ENCODE results near the gene DCTPP1. TPM values are rescaled to one million over a fixed set of nuclear protein-coding genes. Genes with fewer than 3 reads are reported as not detected.
A peak's percentile ranks its signal among the peaks of the same experiment; 100 is the strongest.

DCTPP1 gene
- total RNA-seq, 1 donor from 2014 or later: 37.5 TPM

DNA sequence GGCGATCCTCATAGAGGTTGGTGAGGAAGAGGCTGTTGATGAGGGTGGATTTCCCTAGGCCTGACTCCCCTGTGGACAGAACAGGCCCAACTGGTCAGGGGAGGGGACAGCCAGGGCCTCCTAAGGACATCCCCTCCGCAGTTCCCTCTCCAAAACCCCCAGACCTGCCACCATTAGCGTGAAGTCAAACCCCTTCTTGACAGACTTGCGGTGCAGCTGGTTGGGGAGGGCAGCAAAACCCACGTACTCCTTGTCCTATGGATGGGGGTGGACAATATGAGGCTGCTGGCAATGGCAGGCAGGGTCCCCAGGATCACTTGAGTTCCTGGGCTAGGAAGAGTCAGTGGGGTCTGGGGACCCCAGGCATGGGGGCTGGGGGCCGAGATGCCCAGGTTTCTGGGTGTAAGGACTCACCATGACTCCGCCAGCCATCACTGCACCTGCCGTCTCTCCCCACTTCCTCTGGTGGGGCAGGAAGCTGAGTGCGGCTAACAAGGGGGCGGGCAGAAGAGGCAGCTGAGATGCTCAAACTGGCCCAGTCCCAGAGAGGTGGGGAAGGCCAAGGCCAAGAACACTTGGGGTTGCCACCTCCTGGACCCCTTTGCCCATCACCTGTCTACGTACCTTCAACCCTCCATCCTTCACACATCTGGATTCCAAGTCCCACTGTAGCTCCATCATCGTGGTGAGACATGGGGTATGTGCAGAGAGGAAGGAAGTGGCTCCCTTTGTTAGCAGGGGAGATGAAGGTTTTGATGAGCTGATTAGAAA, 47.5 kb downstream of the DCTPP1 start, which contains the start of gene SEPTIN1:
SEPTIN1 (minus strand) TSS at position 451 of the 771 bp plus-strand sequence; CDS start at position 432, 19 bp downstream.
- DNase-seq (ENCODE audit: low read depth, low spot score): no peak

DNA sequence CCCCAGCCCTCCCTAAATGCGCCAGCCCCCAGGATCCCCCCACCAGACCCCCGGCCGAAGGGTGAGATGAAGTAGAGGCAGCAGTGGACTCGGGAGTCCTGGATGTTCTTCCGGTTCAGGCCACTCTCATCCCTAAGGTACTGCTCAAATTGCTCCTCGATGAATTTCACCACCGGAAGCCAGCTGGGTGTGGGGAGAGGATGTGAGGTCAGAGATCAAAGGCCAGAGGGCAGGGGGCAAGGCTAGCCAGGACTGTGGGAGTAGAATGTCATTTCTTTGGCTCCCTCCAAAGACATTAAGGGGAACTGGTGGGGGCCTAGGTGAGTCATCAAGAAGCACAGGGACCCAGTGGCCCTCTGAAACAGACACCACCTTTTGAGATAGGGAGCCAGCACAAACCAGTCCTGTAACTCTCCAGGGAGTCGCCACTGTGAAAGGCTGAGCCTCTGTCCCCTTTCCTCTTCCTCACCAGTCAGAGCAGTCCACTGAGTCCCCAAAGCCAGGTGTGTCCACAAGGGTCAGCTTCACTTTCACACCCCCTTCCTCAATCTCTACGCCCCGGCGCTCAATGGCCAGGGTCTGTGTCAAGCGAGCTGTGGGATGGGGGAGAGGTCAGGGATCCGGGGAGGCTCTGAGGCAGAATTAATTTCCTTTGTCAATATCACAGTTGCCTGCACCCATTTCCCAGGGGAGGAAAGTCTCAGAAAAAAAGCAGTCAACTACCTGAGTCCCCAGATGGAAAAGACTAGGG, 48.4 kb downstream of the DCTPP1 start:
- no peak for DNase-seq (ENCODE audit: low read depth, low spot score)

DNA sequence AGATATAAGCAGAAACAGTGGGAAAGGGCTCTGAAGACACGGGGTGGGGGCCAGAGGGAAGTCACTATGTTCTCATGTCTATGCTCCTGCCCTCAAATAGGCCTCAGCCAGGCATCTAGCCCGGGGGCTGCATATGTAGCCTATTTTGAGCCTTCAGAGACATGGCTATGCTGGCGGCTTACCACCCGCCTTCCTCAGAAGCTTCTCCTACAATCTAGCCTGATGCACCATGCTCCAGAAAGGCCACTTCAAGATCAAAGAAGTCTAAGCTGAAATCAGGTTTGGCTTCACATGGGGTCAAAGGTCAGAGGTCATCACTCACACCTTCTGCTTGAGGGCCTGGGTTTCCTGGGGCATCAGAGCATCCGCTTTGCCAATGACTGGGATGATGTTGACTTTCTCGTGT, 49.0 kb downstream of the DCTPP1 start:
- no peak for DNase-seq (ENCODE audit: low read depth, low spot score)

DNA sequence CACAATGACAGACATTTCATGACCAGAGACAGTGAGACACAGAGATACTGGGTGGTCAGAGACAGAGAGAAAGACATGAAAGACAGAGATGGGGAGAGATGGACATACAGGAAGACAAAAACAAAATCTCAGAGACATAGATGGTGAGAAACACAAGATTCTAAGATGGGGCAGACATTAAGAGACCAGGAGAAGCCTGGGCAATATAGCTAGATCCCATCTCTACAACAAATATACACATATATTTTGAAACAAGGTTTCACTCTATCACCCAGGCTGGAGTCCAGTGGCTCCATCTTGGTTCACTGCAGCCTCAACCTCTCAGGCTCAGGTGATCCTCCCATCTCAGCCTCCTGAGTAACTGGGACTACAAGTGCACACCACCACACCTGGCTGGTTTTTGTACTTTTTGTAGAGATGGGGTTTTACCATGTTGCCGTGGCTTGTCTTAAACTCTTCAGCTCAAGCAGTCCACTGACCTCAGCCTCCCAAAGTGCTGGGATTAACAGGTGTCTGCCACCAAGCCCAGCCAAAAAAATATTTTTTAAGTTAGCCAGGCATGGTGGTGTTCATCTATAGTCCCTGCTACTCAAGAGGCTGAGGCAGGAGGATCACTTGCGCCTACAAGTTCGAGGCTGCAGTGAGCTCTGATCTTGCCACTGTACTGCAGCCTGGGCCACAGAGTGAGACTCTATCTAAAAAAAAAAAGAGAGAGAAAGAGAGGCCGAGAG, 49.6 kb downstream of the DCTPP1 start:
- DNase-seq (ENCODE audit: low read depth, low spot score): no peak

DNA sequence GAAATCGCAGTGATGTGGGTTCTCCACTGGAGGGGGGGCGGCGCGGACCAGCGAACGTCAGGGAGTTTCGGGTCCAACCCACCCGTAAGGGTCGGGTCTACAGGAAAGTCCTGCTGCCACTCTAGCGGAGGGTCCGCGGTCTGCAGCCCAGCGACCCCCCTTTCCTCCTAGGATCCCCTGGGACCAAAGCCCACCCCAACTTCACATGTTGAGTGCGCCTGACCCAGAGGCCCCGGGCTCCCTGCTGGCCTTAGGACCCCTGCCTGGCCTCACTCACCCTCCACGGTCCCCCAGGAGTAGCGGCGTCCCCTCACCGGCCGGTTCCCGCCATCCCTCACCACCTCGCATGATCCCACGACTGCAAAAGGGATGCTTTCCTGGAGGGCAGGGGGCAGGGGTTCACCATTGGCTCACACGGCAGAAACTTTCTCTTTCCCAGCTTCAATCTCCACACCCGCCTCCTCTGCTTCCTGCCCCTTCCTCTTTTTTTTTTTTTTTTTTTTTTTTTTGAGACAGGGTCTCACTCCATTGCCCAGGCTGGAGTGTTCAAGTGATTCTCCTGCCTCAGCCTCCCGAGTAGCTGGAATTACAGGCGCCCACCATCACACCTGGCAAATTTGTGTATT, 50.6 kb downstream of the DCTPP1 start:
- DNase-seq (ENCODE audit: low read depth, low spot score): no peak

DNA sequence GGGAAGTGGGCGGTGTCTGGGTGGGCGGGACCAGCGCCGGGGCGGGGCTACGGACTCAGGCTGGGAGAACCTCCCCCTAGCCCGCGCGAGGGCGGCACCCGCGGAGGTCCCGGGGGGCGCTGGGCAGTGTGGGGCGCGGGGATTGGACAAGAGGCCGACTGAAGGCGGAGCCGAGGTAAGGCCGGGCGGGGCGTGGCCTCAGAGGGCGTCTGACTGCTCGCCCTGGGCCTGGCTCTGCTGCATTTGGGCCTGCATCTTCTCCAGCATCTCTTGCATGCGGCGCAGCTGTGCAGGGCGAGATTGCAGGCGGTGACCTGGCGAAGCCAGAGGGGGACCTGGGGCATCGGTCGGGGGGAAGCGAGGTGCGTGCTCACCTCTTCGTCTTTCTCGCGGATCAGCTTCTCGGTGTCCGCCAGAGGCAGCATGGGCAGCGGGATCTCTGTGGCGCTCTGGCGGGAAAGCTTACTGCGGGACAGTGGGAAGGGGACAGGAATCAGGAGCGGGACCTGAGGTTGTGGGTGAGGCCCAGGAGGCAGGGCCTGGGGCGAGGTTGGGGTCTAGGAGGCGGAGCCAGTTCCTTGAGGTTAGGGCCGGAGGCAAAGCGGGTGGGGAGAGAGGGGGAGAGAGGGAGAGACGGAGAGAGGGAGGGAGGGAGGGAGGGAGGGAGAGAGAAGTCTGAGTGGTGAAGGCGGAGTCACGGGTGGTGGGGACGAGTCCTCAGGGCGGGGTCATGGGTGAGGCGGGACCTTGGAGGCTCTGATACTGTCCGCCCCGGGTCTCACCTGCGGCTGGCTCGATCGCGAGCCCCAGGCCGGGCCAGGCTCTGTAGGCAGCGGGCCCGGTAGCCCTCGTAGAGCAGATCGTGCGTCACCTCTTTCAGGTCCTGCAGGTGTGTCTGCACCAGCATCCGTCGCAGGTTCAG, 51.3 kb downstream of the DCTPP1 start:
- DNase-seq (ENCODE audit: low read depth, low spot score): peak; percentile 91

DNA sequence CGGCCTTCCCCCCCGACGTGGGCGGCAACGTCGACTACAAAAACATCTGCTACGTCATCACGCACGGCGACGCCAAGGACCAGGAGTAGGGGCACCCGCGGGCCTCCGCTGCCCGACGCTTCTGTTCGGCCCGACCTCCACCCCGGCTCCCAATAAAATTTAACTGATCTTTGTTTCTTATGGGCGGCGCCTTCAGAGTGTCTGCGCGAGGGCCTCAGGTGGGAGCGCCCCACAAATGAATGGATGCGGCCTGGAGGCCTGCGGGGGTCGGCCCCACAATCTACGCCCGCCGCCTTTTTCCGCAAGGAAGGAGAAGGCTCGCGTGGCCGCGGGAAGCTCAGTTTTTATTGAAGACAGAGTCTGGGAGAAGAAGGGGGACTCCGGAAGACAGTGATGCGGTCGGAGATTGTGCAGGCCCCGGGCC, 52.0 kb downstream of the DCTPP1 start:
- DNase-seq (ENCODE audit: low read depth, low spot score): peak; percentile 76

DNA sequence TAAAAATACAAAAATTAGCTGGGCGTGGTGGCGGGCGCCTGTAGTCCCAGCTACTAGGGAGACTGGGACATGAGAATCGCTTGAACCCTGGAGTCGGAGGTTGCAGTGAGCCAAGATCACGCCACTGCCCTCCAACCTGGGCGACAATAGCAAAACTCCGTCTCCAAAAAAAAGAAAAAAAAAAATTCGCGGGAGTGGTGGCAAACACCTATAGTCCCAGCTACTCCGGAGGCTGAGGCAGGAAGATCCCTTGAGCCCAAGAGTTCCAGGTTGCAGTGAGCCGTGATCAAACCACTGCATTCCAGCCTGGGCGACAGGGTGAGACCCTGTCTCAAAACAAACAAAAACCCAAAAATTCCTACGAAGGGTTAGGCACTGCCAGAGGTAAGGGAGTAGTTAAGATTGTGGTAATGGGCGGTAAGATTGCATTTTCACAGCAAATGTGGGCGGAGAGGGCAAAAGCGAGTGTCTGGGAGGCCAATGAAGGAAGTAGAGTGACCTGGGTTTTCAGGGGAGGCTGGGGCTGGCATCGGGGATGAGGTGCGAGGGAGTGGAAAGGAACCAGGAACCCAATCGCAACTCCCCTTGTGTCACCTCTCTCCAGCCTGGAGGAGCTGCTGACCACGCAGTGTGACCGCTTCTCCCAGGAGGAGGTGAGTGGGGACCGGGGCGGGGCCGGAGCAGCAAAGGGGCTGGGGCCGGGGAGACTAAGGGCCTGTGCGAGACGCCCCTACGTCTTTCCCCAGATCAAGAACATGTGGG, 52.6 kb downstream of the DCTPP1 start:
- DNase-seq (ENCODE audit: low read depth, low spot score): no peak

DNA sequence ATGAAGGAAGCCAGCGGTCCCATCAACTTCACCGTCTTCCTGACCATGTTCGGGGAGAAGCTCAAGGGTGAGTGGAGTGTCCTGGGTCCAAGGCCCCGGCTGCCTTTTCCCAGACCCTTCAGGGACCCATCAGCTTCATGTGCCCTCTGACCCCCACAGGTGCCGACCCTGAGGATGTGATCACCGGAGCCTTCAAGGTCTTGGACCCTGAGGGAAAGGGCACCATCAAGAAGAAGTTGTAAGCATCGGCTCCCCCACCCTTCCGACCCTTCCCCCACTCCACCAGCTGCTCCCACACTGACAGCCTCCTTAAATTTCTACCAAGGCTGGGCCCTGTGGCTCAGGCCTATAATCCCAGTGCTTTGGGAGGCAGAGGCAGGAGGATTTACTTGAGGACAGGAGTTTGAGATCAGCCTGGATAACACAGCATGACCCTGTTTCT, 53.3 kb downstream of the DCTPP1 start:
- no peak for DNase-seq (ENCODE audit: low read depth, low spot score)

DNA sequence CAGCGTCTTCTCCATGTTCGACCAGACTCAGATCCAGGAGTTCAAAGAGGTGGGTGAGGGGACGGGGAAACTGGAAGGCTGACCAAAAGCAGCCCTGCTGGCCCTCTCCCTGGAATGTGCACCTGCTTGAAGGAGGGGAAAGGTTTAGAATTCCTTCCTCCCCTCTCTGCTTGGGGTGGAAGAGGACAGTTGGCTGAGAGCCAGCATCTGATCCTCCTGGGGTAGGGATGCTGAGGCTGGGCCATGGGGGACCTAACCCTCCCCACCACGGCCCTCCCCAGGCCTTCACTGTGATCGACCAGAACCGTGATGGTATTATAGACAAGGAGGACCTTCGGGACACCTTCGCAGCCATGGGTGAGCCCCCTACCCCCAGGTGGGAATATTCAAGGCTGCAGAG, 54.0 kb downstream of the DCTPP1 start:
- no peak for DNase-seq (ENCODE audit: low read depth, low spot score)

DNA sequence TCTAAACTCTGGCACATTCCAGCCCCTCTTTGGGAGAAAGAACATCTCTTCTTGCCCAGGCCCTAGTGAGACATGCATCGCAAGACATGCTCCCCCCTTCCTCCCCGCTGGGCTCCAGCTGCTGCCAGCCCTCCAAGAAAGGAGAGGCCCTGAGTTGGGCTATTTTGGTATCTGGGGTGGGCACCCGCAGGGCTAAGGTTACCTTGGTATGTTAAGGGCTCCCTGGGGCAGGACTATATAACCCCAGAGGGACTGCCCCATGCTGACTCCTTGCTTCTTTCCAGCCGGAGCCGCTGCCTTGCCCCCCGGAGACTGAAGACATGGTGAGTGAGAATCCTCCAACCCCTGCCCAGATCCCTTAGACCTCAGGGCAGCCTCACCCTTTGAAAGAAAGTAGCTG, 55.3 kb downstream of the DCTPP1 start, which contains the start of gene MYL11:
MYL11 (plus strand) TSS at position 265 of the 400 bp plus-strand sequence; CDS start at position 321, 56 bp downstream.
- no peak for DNase-seq (ENCODE audit: low read depth, low spot score)

Other genes starting within 250 kb of the DCTPP1 start
- 1.8 and 2.0 TPM in 2 replicates for gene CORO1A, start 246.4 kb downstream of the DCTPP1 start, total RNA-seq
- 19.9 and 25.6 TPM in 2 replicates for gene BOLA2B, start 236.4 kb downstream of the DCTPP1 start, total RNA-seq
- 30.5 and 55.9 TPM in 2 replicates for gene SLX1A, start 236.2 kb downstream of the DCTPP1 start, total RNA-seq
- 1.6 and 2.5 TPM in 2 replicates for gene SULT1A3, start 230.8 kb downstream of the DCTPP1 start, total RNA-seq
- 0.46 and 1.4 TPM in 2 replicates for gene NPIPB13, start 181.6 kb downstream of the DCTPP1 start, total RNA-seq
- gene CD2BP2, start 74.7 kb downstream of the DCTPP1 start, total RNA-seq: 34.6 and 43.3 TPM in 2 replicates
- gene TBC1D10B, start 59.5 kb downstream of the DCTPP1 start, total RNA-seq: 32.2 and 43.0 TPM in 2 replicates
- not detected in 2 replicates for gene MYL11, start 55.2 kb downstream of the DCTPP1 start, total RNA-seq
- 0.13 TPM in 1 of 2 replicates, not detected in the other for gene SEPTIN1, start 47.5 kb downstream of the DCTPP1 start, total RNA-seq
- gene ZNF48, start 34.6 kb downstream of the DCTPP1 start, total RNA-seq: 13.6 and 15.6 TPM in 2 replicates
- 7.9 and 8.4 TPM in 2 replicates for gene ZNF771, start 22.4 kb downstream of the DCTPP1 start, total RNA-seq
- 16.6 and 18.3 TPM in 2 replicates for gene SEPHS2, start 15.8 kb upstream of the DCTPP1 start, total RNA-seq
- under 0.01 TPM in 1 of 2 replicates, not detected in the other for gene ITGAL, start 42.7 kb upstream of the DCTPP1 start, total RNA-seq
- gene ZNF768, start 96.5 kb upstream of the DCTPP1 start, total RNA-seq: 21.2 and 21.6 TPM in 2 replicates
- gene ZNF747, start 104.8 kb upstream of the DCTPP1 start, total RNA-seq: 5.7 and 7.0 TPM in 2 replicates
- gene ZNF764, start 128.3 kb upstream of the DCTPP1 start, total RNA-seq: 4.3 and 4.5 TPM in 2 replicates
- gene ZNF688, start 141.7 kb upstream of the DCTPP1 start, total RNA-seq: 6.7 and 7.4 TPM in 2 replicates
- gene ZNF785, start 155.7 kb upstream of the DCTPP1 start, total RNA-seq: 8.0 and 9.4 TPM in 2 replicates
- 4.3 and 5.0 TPM in 2 replicates for gene ZNF689, start 180.4 kb upstream of the DCTPP1 start, total RNA-seq
- gene PRR14, start 220.9 kb upstream of the DCTPP1 start, total RNA-seq: 6.7 and 11.1 TPM in 2 replicates
- gene FBRS, start 228.4 kb upstream of the DCTPP1 start, total RNA-seq: 12.4 and 14.0 TPM in 2 replicates